ENCODE measurements around the gene LRRC55. TPM values are rescaled to one million over a fixed set of nuclear protein-coding genes. Genes with fewer than 3 reads are reported as not detected.

The LRRC55 gene
- total and polyA plus RNA-seq, 2 experiments from 2014 or later, result 0.15 to 1.5 TPM

GRCh38 chr11:57164317-57164716 lies 17.4 kb upstream of the LRRC55 start:
- Histone ChIP-seq H4K20me1 (replicated peaks; ENCODE audit: insufficient read depth) (no peaks in the 10 kb centered on the region), H3K4me3 (no peak overlapping the region), H3K27ac (ENCODE audit: low read depth) (no peak overlapping the region), H2AFZ (no peak overlapping the region), H3K4me1 (ENCODE audit: insufficient read depth) (no peaks in the 10 kb centered on the region), H3K4me2 (no peak overlapping the region), H3F3A (replicated peaks; ENCODE audit: low read depth) (no peaks in the 10 kb centered on the region), H3K79me2 (replicated peaks; ENCODE audit: insufficient read depth) (no peaks in the 10 kb centered on the region), H3K36me3 (ENCODE audit: insufficient read depth) (no peaks in the 10 kb centered on the region), H3K9me2 (ENCODE audit: insufficient read depth) (0 out of 2 replicates have a peak, but pooled peaks cover 4% of the 10 kb centered on the region), H3K27me3 (ENCODE audit: insufficient read depth) (no peaks in the 10 kb centered on the region)
- DNase-seq (ENCODE audit: low spot score), result no peak
- H3K27ac Mint-ChIP-seq, result no peak overlapping the region
- peaks cover 13% of the 10 kb centered on the region for H3K9me3 Mint-ChIP-seq
- TF ChIP-seq ZNF114 (CRISPR knock-in tag; IDR thresholded peaks at IDR 0.05) (no peak), EZH2 (IDR thresholded peaks at IDR 0.05; ENCODE audit: low read depth, unreplicated experiment) (no peak), ETS1 (IDR thresholded peaks at IDR 0.05) (no peak), ZNF462 (CRISPR knock-in tag; IDR thresholded peaks at IDR 0.05) (no peak), NANOG (IDR thresholded peaks at IDR 0.05; ENCODE audit: borderline replicate concordance) (no peak), JUNB (IDR thresholded peaks at IDR 0.05; ENCODE audit: unreplicated experiment) (no peak)
- H3K36me3 Mint-ChIP-seq (ENCODE audit: low read depth), result peaks cover 10% of the 10 kb centered on the region; the same call in 2 of the 3 replicates
- H3K4me1 Mint-ChIP-seq, result no peaks in the 10 kb centered on the region
- H3K4me3 Mint-ChIP-seq, result no peak overlapping the region
- ATAC-seq, result no peak
- H3K27me3 Mint-ChIP-seq (ENCODE audit: insufficient read depth, low read depth, poor library complexity), result peaks cover 8% of the 10 kb centered on the region
